ENCODE data around the gene DYNC1I2. TPM values are rescaled to one million over a fixed set of nuclear protein-coding genes. Genes with fewer than 3 reads are reported as not detected.

The DYNC1I2 gene
- polyA plus RNA-seq, 1 experiment: 228 TPM

DNA sequence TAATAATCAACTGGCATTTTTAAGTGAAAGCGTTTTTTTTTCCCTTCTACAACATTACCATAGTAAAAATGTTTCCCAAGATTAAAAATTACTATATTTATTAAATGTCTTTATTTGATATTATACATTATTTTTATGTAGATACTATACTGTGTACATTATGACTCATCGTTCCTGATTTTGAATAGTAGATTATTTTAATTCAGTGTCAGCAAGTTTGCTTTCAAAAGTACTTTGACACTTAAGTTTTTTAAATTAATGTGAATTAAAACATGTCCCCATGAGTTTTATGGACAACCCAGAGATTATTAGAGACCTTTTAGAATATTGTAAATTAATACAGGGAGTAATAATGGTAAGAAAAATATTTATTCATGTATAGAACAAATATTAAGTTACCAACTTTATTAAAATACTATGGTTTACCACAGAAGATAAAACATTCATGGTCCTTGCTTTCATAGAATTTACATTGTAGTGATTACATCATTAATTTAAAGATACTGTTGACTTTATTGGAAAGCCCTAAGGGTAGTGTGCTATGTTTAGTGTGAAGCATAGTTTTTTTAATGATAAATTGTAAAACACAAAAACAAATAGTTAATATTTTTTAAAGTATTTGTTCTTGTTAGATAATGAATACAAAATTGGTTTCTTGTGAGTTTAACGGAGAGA, 21.9 kb downstream of the DYNC1I2 start:
- TF ChIP-seq, protein P1, sequence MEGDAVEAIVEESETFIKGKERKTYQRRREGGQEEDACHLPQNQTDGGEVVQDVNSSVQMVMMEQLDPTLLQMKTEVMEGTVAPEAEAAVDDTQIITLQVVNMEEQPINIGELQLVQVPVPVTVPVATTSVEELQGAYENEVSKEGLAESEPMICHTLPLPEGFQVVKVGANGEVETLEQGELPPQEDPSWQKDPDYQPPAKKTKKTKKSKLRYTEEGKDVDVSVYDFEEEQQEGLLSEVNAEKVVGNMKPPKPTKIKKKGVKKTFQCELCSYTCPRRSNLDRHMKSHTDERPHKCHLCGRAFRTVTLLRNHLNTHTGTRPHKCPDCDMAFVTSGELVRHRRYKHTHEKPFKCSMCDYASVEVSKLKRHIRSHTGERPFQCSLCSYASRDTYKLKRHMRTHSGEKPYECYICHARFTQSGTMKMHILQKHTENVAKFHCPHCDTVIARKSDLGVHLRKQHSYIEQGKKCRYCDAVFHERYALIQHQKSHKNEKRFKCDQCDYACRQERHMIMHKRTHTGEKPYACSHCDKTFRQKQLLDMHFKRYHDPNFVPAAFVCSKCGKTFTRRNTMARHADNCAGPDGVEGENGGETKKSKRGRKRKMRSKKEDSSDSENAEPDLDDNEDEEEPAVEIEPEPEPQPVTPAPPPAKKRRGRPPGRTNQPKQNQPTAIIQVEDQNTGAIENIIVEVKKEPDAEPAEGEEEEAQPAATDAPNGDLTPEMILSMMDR (IDR thresholded peaks at IDR 0.05; ENCODE audit: low read depth, low read length): no peak

DNA sequence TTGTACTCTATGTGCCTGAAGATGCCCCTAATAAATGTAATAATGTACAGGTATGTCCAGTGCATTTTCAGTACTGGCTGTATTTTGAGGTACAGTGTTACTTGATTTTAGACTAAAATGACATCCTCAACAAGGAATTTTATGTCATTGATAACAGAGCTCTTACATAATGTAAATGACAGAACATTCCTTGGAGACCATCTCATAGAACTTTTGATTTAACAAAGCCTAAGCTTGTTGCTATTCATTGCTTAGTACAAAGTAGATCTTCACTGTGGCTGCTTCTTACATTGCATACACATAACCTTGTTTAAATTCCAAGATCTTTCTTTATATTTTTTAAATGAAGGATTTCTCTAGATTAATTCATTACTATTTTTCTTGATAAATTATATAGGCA, 24.1 kb downstream of the DYNC1I2 start:
- Histone ChIP-seq H3K9me3 (ENCODE audit: control insufficient read depth, insufficient read depth, low read length) (no peaks in the 10 kb centered on the region), H3K27me3 (ENCODE audit: control insufficient read depth, insufficient read depth, low read length) (no peaks in the 10 kb centered on the region), H3K27ac (ENCODE audit: low read depth, low read length) (no peak overlapping the region), H3K4me3 (ENCODE audit: low read depth, low read length) (no peak overlapping the region)
- ChIA-PET CTCF (interaction anchor here (0.8 to 2.6 kb wide), 5 partner anchors 13 to 416 kb away, joined by 3 to 11 read pairs (median 4); partner anchors contain the start of gene DLX2), POLR2A (interaction anchor here (0.6 kb wide), 1 partner anchor 185 kb away, joined by 3 read pairs; no protein-coding TSS in a partner anchor)
- TF ChIP-seq, protein P1 (IDR thresholded peaks at IDR 0.05; ENCODE audit: low read depth, low read length): no peak
- DNase-seq (ENCODE audit: low read depth, low spot score): no peak

More for the DNA sequence above, 21.9 kb downstream of the DYNC1I2 start:
- Histone ChIP-seq H3K27ac (ENCODE audit: low read depth, low read length) (no peak overlapping the region), H3K4me3 (ENCODE audit: low read depth, low read length) (no peak overlapping the region), H3K9me3 (ENCODE audit: control insufficient read depth, insufficient read depth, low read length) (no peaks in the 10 kb centered on the region), H3K27me3 (ENCODE audit: control insufficient read depth, insufficient read depth, low read length) (no peaks in the 10 kb centered on the region)
- ChIA-PET POLR2A (no interaction called here), CTCF (interaction anchor here (0.6 kb wide), 1 partner anchor 1921 kb away, joined by 3 read pairs; no protein-coding TSS in a partner anchor)
- DNase-seq (ENCODE audit: low read depth, low spot score): no peak

DNA sequence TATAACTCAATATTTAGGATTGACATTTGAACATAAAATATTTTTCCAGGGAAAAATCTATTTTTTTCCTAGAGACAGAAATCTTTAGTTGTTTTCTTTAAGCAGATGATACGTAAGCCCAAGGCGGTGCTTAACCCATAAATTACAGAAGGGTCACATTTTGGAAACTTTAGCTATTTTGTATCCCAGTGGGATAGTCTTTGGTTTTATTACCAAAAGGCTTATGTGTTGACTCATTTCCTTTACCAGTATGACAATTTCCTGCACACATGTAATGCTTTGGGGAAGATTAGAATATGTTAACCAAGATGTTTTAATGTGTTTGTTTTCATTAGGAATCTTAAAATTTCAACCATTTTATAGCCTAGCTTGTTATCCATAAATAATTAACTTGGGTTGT, 24.8 kb downstream of the DYNC1I2 start:
- POLR2A ChIA-PET: interaction anchor here (0.6 to 0.8 kb wide), 2 partner anchors 185 to 391 kb away, joined by 3 read pairs; partner anchors contain the start of gene DLX2
- DNase-seq (ENCODE audit: low read depth, low spot score): no peak

DNA sequence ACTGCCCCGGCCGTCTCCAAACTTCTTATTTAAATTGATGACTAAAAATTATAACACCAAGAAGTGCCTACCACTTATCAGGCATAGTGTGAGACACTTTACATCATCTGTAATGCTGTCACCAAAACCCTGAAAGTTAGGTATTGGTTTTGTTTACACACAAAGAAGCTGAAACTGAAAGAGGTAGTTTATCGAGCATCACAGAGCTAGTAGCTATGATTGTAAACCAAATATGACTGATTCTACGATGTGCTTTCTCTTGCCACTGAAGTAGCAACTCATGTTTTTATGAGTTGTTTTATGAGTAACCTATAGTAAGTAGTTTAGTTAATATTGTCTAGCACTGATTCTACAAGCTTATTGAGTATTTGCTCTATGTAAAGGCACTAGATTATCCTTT, 31.5 kb downstream of the DYNC1I2 start:
- ChIA-PET POLR2A (no interaction called here), CTCF (interaction anchor here (0.7 to 2.3 kb wide), 2 partner anchors 15 to 396 kb away, joined by 3 to 11 read pairs; no protein-coding TSS in a partner anchor)
- DNase-seq (ENCODE audit: low read depth, low spot score): no peak
- H3K9me3 ChIP-seq (ENCODE audit: control insufficient read depth, insufficient read depth, low read length): no peaks in the 10 kb centered on the region
- H3K4me3 ChIP-seq (ENCODE audit: low read depth, low read length): no peak overlapping the region
- H3K27ac ChIP-seq (ENCODE audit: low read depth, low read length): no peak overlapping the region
- H3K27me3 ChIP-seq (ENCODE audit: control insufficient read depth, insufficient read depth, low read length): no peaks in the 10 kb centered on the region
- TF ChIP-seq, protein P1 (IDR thresholded peaks at IDR 0.05; ENCODE audit: low read depth, low read length): no peak

More for the DNA sequence above, 24.8 kb downstream of the DYNC1I2 start:
- TF ChIP-seq, protein P1 (IDR thresholded peaks at IDR 0.05; ENCODE audit: low read depth, low read length): no peak
- Histone ChIP-seq H3K9me3 (ENCODE audit: control insufficient read depth, insufficient read depth, low read length) (no peaks in the 10 kb centered on the region), H3K27me3 (ENCODE audit: control insufficient read depth, insufficient read depth, low read length) (no peaks in the 10 kb centered on the region), H3K27ac (ENCODE audit: low read depth, low read length) (no peak overlapping the region), H3K4me3 (ENCODE audit: low read depth, low read length) (no peak overlapping the region)
- CTCF ChIA-PET: interaction anchor here (1.0 to 2.6 kb wide), 5 partner anchors 8 to 402 kb away, joined by 3 to 11 read pairs (median 5); partner anchors contain the start of gene DLX2

DNA sequence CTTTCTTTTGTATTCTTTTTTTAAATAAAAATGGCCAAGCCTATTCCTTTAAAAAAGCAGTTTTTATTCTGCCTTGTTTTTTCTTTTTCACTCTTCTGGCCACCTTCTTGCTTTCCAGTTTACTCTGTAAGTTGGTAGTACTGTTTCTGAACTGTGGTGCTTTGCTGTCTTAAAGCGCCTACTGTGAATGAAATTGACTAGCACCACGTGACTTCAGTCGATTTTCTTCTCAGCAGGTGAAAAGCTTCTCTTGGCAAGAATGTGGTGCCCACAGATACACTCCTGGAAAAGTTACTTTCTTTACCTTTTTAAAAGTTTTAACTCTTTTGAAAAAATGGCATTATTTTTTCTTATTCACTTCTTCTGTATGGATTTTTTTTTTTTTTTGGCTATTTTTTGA, 32.4 kb downstream of the DYNC1I2 start:
- no peak for DNase-seq (ENCODE audit: low read depth, low spot score)
- CTCF ChIA-PET: interaction anchor here (0.7 to 2.3 kb wide), 3 partner anchors 16 to 395 kb away, joined by 3 to 11 read pairs (median 5); no protein-coding TSS in a partner anchor

More for the DNA sequence above, 32.4 kb downstream of the DYNC1I2 start:
- POLR2A ChIA-PET: no interaction called here
- Histone ChIP-seq H3K9me3 (ENCODE audit: control insufficient read depth, insufficient read depth, low read length) (no peaks in the 10 kb centered on the region), H3K4me3 (ENCODE audit: low read depth, low read length) (no peak overlapping the region), H3K27me3 (ENCODE audit: control insufficient read depth, insufficient read depth, low read length) (no peaks in the 10 kb centered on the region), H3K27ac (ENCODE audit: low read depth, low read length) (no peak overlapping the region)
- TF ChIP-seq, protein P1 (IDR thresholded peaks at IDR 0.05; ENCODE audit: low read depth, low read length): no peak

Measured in AG04450 (cell line).